HG03439 (cell line): ENCODE results near the gene RNU7-1.

Experiments used
- ATAC-seq: cut with Tn5 transposase; IDR thresholded peaks from one replicate; pipeline ENCODE4 v1.9.1; 2021; ENCODE audit warnings: mild to moderate bottlenecking, moderate library complexity; ENCODE audit not compliant: unreplicated experiment

The RNU7-1 gene

GRCh38 chr12:6952121-6952862, 8.7 kb downstream of the RNU7-1 start:
- ATAC-seq: no peak

- peak; percentile 2 for ATAC-seq
Observed at GRCh38 chr12:6952863-6953441, 9.3 kb downstream of the RNU7-1 start.

GRCh38 chr12:6953442-6954315, 10.1 kb downstream of the RNU7-1 start:
- peak; percentile 32 for ATAC-seq

GRCh38 chr12:6954316-6955107, 10.9 kb downstream of the RNU7-1 start:
- no peak for ATAC-seq

GRCh38 chr12:6955108-6956020, 11.7 kb downstream of the RNU7-1 start:
- no peak for ATAC-seq

- ATAC-seq: no peak
Observed at GRCh38 chr12:6956021-6956727, 12.6 kb downstream of the RNU7-1 start.

- no peak for ATAC-seq
Observed at GRCh38 chr12:6957151-6957701, 13.6 kb downstream of the RNU7-1 start.

GRCh38 chr12:6957741-6958608, 14.4 kb downstream of the RNU7-1 start:
- no peak for ATAC-seq

- no peak for ATAC-seq
Observed at GRCh38 chr12:6958609-6959057, 15.0 kb downstream of the RNU7-1 start.

GRCh38 chr12:6959058-6959804, 15.6 kb downstream of the RNU7-1 start:
- peak; percentile 39 for ATAC-seq

- no peak for ATAC-seq
Observed at GRCh38 chr12:6959805-6960592, 16.4 kb downstream of the RNU7-1 start.

- no peak for ATAC-seq
Observed at GRCh38 chr12:6960593-6961277, 17.1 kb downstream of the RNU7-1 start.

- no peak for ATAC-seq
Observed at GRCh38 chr12:6961278-6961694, 17.7 kb downstream of the RNU7-1 start.

- no peak for ATAC-seq
Observed at GRCh38 chr12:6961695-6962284, 18.2 kb downstream of the RNU7-1 start.

GRCh38 chr12:6962285-6963015, 18.8 kb downstream of the RNU7-1 start:
- no peak for ATAC-seq
